HAP-1 (cell line): ENCODE data around the gene MRPL55.
A peak's percentile ranks its signal among the peaks of the same experiment; 100 is the strongest.
"Not testable (repeated sequence)": the region's sequence is repeated elsewhere in the genome, so short reads cannot be mapped to it uniquely, and the experiment has no call there.

Experiments
- DNase-seq, 2 experiments: peaks; one replicate each; pipeline ENCODE4 v3.0.0-alpha.2; 2016 to 2020; ENCODE audit warnings: low spot score in 2 of 2
- H3K27me3 ChIP-seq: fragments of 250-450 bp; sonication (Bioruptor Pico); 2 replicates; pipeline ENCODE4 v1.5.1; 2020; ENCODE audit warnings: low read depth, mild to moderate bottlenecking, moderate library complexity
- H3K36me3 ChIP-seq: fragments of 250-450 bp; sonication (Bioruptor Pico); replicated peaks from 2 replicates; pipeline ENCODE4 v1.5.1; 2020; ENCODE audit warnings: mild to moderate bottlenecking
- H3K4me1 ChIP-seq: fragments of 250-450 bp; sonication (Bioruptor Pico); 2 replicates; pipeline ENCODE4 v1.5.1; 2020; ENCODE audit warnings: mild to moderate bottlenecking
- H3K4me3 ChIP-seq: fragments of 250-450 bp; sonication (Bioruptor Pico); 2 replicates; pipeline ENCODE4 v1.5.1; 2020; ENCODE audit warnings: mild to moderate bottlenecking, moderate library complexity
- H3K9me3 ChIP-seq: fragments of 250-450 bp; sonication (Bioruptor Pico); 2 replicates; pipeline ENCODE4 v1.5.1; 2020; ENCODE audit warnings: mild to moderate bottlenecking, moderate library complexity
- in situ Hi-C: fragments of 300-500 bp; cut with MboI; formaldehyde crosslinking; loops from 3 replicates; pipeline ENCODE4 v1.14.3; 2020; ENCODE audit warnings: low sequenced_read_pairs, inconsistent platforms, mixed read lengths

Gene MRPL55

DNA sequence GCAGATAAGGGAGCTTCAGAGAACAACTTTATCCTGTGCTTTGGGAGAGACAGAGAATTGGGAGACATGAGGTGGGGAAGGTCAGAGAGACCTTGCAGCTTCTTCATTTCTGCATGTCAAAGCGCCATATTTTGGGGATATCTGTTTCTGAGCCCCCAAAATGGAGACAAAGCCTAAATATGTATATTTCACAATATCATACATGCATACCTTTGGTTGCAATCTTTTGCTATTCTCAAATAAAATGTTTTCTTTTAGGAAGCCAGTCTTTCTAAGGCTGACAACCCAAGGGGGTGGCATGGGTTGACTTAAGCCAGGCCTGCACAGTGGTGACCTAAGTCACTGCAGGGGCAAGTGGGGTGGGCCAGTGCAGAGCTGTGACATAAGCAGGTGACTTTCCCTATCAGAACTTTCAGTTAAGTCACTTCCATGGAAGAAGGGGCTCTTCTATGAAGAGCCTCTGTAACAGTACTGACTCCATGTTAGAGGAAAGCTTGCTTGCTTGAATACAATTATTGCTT, 13.9 kb upstream of the MRPL55 start:
- Histone ChIP-seq H3K36me3 (no peaks in the 10 kb centered on the region), H3K9me3 (peaks cover 8% of the 10 kb centered on the region; the same call in 1 of the 2 replicates), H3K4me1 (no peaks in the 10 kb centered on the region), H3K27me3 (0 out of 2 replicates have a peak, but pooled peaks cover 2% of the 10 kb centered on the region), H3K4me3 (no peak overlapping the region)
- no peak for DNase-seq
- in situ Hi-C loops: no loop called here

DNA sequence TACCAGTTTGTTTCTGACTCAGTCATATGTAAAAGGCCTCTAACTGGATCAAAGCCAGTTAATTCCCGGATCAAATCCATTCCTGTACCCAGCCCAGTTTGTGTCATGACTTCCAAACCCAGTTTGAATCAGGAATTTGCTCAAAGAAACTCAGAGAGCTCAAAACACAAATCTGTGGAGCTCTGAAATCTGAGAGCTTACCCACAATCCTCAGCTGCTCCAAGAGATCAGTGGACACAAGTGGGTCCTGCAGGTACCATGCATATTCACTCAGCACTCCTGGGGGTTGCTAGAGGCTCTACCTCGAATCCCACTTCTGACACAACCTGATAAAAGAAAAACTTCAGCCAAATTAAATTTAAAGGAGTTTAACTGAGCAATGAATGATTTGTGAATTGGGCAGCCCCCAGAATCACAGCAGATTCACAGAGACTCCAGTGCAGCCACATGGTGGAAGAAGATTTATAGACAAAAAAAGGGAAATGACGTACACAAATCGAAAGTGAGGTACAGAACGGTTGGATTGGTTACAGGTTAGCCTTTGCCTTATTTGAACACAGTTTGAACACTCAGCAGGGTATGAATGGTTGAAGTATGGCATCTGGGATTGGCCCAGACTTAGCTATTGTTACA, 11.9 kb upstream of the MRPL55 start:
- H3K9me3 ChIP-seq: peaks cover 10% of the 10 kb centered on the region

DNA sequence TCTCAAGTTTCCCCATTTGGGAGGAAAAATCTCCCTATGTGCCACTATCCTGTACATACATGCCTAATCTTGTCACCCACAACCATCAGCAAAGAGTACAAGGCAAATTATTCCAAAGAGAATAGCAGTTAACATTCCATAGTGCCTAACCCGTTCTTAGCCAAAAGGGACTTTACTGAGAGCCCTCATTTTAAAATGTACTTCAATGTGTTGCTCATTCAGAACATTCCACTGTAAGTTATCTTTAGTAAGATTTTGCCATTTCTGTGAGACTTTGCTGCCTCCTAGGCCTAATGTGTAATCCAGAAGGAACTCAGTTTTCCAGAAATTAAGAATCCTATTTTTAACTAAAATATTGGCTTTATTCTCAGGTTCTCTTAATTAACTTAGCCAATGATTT, 11.3 kb upstream of the MRPL55 start:
- Histone ChIP-seq H3K36me3 (no peaks in the 10 kb centered on the region), H3K9me3 (peaks cover 10% of the 10 kb centered on the region), H3K27me3 (no peaks in the 10 kb centered on the region), H3K4me3 (no peak overlapping the region), H3K4me1 (no peaks in the 10 kb centered on the region)
- DNase-seq: no peak
- in situ Hi-C loops: no loop called here

More for the DNA sequence above, 11.9 kb upstream of the MRPL55 start:
- Histone ChIP-seq H3K27me3 (no peaks in the 10 kb centered on the region), H3K36me3 (no peaks in the 10 kb centered on the region), H3K4me1 (no peaks in the 10 kb centered on the region), H3K4me3 (no peak overlapping the region)
- no peak for DNase-seq
- in situ Hi-C loops: no loop called here

DNA sequence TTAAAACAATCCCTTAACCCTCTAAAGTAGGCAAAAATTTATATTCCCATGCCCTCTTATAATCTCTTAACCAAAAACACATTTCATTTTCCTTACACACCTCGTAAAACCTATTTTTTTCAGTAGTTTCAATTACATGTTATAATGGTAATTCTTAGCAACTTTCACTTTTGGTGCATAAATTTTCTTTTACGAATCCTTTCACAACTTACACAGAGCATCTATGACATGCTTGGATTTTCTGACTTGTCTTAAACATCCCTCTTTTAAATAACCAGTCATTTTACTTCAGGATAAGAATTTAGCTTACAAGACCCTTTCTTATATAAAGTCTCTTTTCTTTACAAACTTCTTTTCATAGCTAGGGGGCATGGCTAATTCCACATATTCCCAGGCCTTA, 8.9 kb upstream of the MRPL55 start:
- Histone ChIP-seq H3K4me3 (no peak overlapping the region), H3K27me3 (no peaks in the 10 kb centered on the region), H3K4me1 (no peaks in the 10 kb centered on the region), H3K36me3 (no peaks in the 10 kb centered on the region), H3K9me3 (peaks cover 10% of the 10 kb centered on the region)
- in situ Hi-C loops: no loop called here
- no peak for DNase-seq

DNA sequence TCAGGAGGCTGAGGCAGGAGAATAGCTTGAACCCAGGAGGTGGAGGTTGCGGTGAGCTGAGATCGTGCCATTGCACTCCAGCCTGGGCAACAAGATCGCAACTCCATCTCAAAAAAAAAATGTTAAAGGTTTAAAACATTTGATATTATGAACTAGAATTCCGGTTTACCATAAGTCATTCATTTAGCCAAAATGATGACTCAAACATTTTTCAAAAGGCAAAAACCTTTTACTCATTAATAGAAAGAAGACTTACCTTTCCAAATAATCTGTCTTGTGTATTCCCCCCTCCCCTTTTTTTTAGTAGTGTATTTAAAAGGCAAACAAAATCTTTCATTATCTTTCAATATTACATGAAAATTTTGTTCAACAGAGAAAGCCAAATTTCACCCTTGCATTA, 8.2 kb upstream of the MRPL55 start:
- Histone ChIP-seq H3K36me3 (no peaks in the 10 kb centered on the region; the same call in 1 of the 2 replicates), H3K4me3 (no peak overlapping the region), H3K27me3 (no peaks in the 10 kb centered on the region), H3K4me1 (no peaks in the 10 kb centered on the region), H3K9me3 (peaks cover 10% of the 10 kb centered on the region)
- DNase-seq: no peak
- in situ Hi-C loops: no loop called here

DNA sequence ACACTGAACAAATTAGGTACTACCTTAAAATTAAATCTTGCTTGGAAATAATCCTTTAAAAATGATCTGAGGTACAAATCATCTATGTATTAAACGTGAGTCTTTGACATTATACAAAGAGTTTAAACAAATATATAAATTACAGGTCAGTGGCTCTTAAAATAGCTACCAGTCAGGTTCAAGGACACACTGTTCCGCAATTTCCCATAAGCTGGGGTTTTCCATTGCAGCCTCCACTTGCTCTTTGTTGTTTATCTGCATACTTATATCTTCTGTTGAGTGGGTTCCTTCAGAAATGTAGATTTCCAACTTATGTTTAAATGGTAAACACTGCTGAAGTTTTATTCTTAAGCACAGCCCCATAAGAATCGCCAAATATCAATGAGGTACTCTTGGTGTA, 5.7 kb upstream of the MRPL55 start:
- in situ Hi-C loops: no loop called here
- H3K4me3 ChIP-seq: no peak overlapping the region
- H3K27me3 ChIP-seq: no peaks in the 10 kb centered on the region
- peaks cover 10% of the 10 kb centered on the region for H3K9me3 ChIP-seq
- no peaks in the 10 kb centered on the region for H3K4me1 ChIP-seq
- H3K36me3 ChIP-seq: no peaks in the 10 kb centered on the region; the same call in 1 of the 2 replicates
- no peak for DNase-seq

DNA sequence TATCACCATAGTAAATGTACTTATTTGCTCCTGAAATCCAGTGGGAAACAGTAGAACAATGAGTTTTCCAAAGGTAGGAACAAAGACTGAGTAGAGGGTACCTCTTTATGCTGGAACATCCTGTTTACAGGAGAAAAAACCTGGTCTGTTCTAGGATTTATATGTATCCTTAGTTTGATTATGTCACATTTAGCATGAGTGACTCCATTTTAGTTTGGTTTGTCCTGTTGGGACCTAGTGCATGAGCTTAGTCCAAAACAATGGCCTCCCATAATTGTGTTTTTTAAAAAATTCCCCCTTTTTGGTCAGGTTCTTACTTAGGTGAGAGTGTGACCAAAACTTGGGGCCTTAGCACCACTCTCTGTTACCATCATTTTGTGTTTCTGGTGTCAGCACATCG, 3.5 kb upstream of the MRPL55 start:
- Histone ChIP-seq H3K36me3 (peaks cover 4% of the 10 kb centered on the region), H3K9me3 (no peaks in the 10 kb centered on the region; the same call in none of the 2 replicates), H3K27me3 (no peaks in the 10 kb centered on the region), H3K4me3 (no peak overlapping the region), H3K4me1 (peaks cover 2% of the 10 kb centered on the region; the same call in 1 of the 2 replicates)
- in situ Hi-C loops: no loop called here
- no peak for DNase-seq

DNA sequence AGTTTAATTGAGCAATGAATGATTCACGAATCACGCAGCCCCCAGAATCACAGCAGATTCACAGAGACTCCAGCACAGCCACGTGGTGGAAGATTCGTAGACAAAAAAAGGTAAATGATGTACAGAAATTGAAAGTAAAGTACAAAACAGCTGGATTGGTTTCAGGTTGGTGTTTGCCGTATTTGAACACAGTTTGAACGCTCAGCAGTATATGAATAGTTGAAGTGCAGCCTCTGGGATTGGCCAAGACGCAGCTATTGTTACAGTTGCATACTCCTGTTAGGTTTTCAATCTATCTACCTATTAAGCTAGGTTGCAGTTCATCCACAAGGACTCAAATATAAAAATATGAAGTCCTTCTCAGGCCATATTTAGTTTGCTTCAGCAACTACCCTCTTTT, 3.1 kb upstream of the MRPL55 start:
- in situ Hi-C loops: no loop called here
- Histone ChIP-seq H3K9me3 (no peaks in the 10 kb centered on the region; the same call in 1 of the 2 replicates), H3K27me3 (no peaks in the 10 kb centered on the region), H3K36me3 (peaks cover 6% of the 10 kb centered on the region), H3K4me1 (peaks cover 2% of the 10 kb centered on the region; the same call in 1 of the 2 replicates), H3K4me3 (no peak overlapping the region)
- DNase-seq: no peak

DNA sequence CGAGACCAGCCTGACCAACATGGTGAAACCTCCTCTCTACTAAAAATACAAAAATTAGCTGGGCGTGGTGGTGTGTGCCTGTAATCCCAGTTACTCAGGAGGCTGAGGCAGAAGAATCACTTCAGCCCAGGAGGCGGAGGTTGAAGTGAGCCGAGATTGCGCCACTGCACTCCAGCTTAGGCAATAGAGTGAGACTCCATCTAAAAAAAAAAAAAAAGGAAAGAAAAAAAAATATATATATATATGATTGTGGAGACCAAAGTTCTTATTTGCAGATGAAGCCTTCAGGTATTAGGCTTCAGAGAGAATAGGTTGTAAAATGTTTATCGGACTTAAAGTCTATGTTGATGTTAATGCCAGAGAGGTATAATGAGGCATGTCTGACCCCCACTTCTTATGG, 2.2 kb upstream of the MRPL55 start:
- H3K4me3 ChIP-seq, in situ Hi-C loops, H3K27me3 ChIP-seq, DNase-seq, H3K4me1 ChIP-seq, H3K9me3 ChIP-seq, H3K36me3 ChIP-seq: not testable (repeated sequence)

DNA sequence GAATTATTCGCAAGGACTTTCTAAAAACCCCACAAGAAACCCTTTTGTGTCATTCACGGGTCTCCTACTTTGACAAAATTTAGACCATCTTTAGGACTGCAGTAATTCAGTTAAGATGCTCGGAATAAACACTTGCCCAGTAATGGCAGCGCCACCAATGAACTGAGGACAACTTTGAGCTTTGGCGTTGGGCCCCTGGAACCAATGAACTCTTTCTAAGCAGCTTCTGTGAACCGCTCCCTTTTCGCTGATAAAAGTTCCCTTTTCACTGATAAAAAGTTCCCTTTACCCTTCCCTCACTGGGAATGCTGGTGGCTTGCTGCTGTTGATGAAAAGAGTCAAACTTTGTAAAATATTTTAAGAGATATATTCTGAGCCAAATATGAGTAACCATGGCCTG, 1.5 kb upstream of the MRPL55 start:
- peaks cover 2% of the 10 kb centered on the region; the same call in 1 of the 2 replicates for H3K4me1 ChIP-seq
- H3K9me3 ChIP-seq: no peaks in the 10 kb centered on the region
- H3K4me3 ChIP-seq: no peak overlapping the region
- in situ Hi-C loops: no loop called here
- H3K36me3 ChIP-seq: peaks cover 13% of the 10 kb centered on the region
- DNase-seq: no peak
- no peaks in the 10 kb centered on the region for H3K27me3 ChIP-seq

DNA sequence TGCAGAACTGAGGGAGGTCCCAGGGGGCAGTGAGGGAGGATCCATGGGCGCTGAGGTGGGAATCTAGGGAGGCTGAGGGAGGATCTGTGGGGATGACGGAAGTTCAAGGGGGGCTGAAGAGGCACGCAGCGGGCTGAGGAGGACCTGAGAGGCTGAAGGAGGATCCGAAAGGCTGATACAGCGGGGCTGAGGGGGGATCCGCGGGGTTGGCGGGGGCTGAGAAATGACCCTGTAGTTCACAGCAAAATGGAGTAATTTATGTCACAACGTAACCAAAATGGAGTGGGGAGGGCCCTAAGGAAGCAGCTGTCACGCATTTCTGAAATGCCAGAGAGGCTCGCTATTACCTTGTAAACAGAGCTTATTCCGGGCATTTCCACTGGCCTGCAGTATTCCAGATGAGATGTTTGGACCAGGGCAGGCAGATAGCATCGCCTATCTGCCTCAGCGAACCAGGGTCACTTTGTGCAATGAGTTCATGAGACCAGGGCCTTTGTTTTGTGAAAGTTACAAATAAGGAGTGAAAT, 926 bp upstream of the MRPL55 start:
- Histone ChIP-seq H3K4me3 (peak overlapping the region; percentile 89), H3K4me1 (peaks cover 2% of the 10 kb centered on the region; the same call in 1 of the 2 replicates), H3K36me3 (peaks cover 13% of the 10 kb centered on the region), H3K9me3 (no peaks in the 10 kb centered on the region), H3K27me3 (no peaks in the 10 kb centered on the region)
- DNase-seq: no peak
- in situ Hi-C loops: no loop called here

DNA sequence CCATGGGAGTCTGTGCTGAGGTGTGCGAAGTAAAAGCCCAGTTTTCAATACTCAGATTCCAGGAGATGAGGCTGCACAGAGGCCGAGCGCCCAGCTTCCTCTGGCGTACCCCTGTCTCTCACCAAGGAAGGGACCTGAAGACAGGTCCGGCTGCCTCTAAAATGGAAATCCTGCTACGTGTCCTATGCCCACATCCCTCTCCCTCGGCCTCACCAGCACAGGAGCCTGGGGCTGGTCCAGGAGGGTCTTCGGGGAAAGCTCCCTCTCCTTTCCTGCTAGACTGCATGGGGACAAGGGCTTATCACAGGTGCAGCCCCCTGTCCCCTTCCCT, 392 bp downstream of the MRPL55 start:
- peak overlapping the region; percentile 89 for H3K4me3 ChIP-seq
- H3K27me3 ChIP-seq: no peaks in the 10 kb centered on the region
- H3K4me1 ChIP-seq: peaks cover 5% of the 10 kb centered on the region
- peaks cover 13% of the 10 kb centered on the region for H3K36me3 ChIP-seq
- DNase-seq: no peak
- H3K9me3 ChIP-seq: no peaks in the 10 kb centered on the region
- in situ Hi-C loops: no loop called here

DNA sequence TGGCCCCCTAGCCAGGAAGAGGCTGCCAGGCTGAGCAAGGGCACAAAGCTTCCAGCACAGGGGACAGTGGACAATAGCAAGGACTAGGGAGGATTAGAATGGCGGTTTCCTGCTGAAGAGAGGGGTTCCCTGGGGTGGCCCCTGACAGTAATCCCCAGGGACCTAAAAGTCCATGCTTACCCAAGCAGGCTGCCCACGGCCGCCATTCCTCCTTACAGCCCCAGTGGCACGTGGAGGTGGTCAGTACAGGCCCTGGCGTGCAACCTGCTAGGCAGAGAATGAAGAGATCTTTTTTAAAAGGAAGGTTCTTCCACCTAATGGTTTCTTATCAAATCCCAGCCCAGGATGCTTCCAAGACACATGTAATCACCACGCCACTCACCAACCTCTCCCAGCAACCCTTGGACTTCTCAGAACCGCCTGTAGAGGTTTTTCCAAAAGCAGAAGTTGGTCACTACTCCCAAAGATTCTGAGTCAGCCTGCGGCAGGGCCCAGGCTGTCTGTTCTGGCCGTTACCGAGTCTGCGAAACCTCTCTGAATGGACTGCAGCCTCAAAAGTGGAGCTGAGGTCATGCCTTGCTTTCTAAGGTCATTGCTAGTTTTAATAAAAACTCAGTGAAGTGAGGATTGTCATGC, 926 bp downstream of the MRPL55 start:
- in situ Hi-C loops: no loop called here
- H3K4me1 ChIP-seq: peaks cover 8% of the 10 kb centered on the region
- H3K9me3 ChIP-seq: no peaks in the 10 kb centered on the region
- H3K27me3 ChIP-seq: no peaks in the 10 kb centered on the region
- peak overlapping the region; percentile 89 for H3K4me3 ChIP-seq
- DNase-seq: no peak
- H3K36me3 ChIP-seq: peaks cover 13% of the 10 kb centered on the region

DNA sequence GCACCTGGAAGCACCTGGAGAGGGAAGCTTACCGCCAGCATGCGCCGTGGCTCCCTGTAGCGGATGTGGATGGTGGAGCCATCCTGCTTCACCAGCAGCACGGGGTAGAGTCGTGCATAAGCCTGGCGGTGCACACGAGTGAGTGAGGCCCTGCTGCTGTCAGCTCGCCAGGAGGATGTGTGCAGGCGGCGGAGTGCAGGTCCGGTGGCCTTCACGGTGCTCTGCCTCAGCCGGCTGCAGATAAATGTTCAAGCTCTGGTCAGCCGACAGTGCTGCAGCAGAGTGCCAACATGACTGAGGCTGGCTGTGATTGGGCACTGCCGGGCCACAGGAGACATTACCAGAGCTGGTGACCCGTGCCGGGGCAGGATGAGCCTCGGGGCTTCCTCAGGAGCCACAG, 1.5 kb downstream of the MRPL55 start:
- Histone ChIP-seq H3K4me1 (peaks cover 8% of the 10 kb centered on the region), H3K4me3 (no peak overlapping the region), H3K27me3 (no peaks in the 10 kb centered on the region), H3K9me3 (no peaks in the 10 kb centered on the region), H3K36me3 (peaks cover 13% of the 10 kb centered on the region)
- in situ Hi-C loops: no loop called here
- DNase-seq: no peak
